SW480 (cell line): Measurements from ENCODE around the gene AGRN.
"Not testable (repeated sequence)": the region's sequence is repeated elsewhere in the genome, so short reads cannot be mapped to it uniquely, and the experiment has no call there.

ENCODE experiments used
- DNase-seq: peaks from one replicate; pipeline ENCODE4 v3.0.0-alpha.2; 2016; ENCODE audit warnings: low spot score

Gene AGRN

GRCh38 chr1:1021010-1021919 is 1.3 kb downstream of the AGRN start:
- peak; percentile 75 for DNase-seq

GRCh38 chr1:1021920-1022259 is 2.0 kb downstream of the AGRN start:
- peak; percentile 63 for DNase-seq

- DNase-seq = no peak
Measured at GRCh38 chr1:1022302-1023009, 2.5 kb downstream of the AGRN start.

GRCh38 chr1:1023700-1024099 is 3.8 kb downstream of the AGRN start:
- no peak for DNase-seq

GRCh38 chr1:1024149-1024770 is 4.3 kb downstream of the AGRN start:
- no peak for DNase-seq

GRCh38 chr1:1024771-1025699 is 5.1 kb downstream of the AGRN start:
- DNase-seq = peak; percentile 85

- no peak for DNase-seq
Measured at GRCh38 chr1:1025730-1026129, 5.8 kb downstream of the AGRN start.

GRCh38 chr1:1026599-1027413 is 6.9 kb downstream of the AGRN start:
- DNase-seq = no peak

- no peak for DNase-seq
Measured at GRCh38 chr1:1027791-1028190, 7.9 kb downstream of the AGRN start.

GRCh38 chr1:1030867-1031658 is 11.1 kb downstream of the AGRN start:
- DNase-seq = not testable (repeated sequence)

- no peak for DNase-seq
Measured at GRCh38 chr1:1031659-1032235, 11.8 kb downstream of the AGRN start.

- DNase-seq = no peak
Measured at GRCh38 chr1:1032424-1032823, 12.5 kb downstream of the AGRN start.

- no peak for DNase-seq
Measured at GRCh38 chr1:1033009-1033587, 13.2 kb downstream of the AGRN start.

GRCh38 chr1:1033731-1034438 is 14.0 kb downstream of the AGRN start:
- DNase-seq = no peak

- DNase-seq = no peak
Measured at GRCh38 chr1:1034439-1034781, 14.5 kb downstream of the AGRN start.

GRCh38 chr1:1035291-1035943 is 15.5 kb downstream of the AGRN start:
- no peak for DNase-seq

- no peak for DNase-seq
Measured at GRCh38 chr1:1037366-1038327, 17.7 kb downstream of the AGRN start.
